ENCODE results near the gene ARHGAP1. TPM values are rescaled to one million over a fixed set of nuclear protein-coding genes. Genes with fewer than 3 reads are reported as not detected.

The ARHGAP1 gene
- total RNA-seq, 3 donors from 2014 or later, result 76.4 to 95.2 (median 90.6) TPM

- Histone ChIP-seq H3K36me3 (ENCODE audit: low read depth) (peaks cover 6% of the 10 kb centered on the region), H3K4me1 (ENCODE audit: low read depth) (no peaks in the 10 kb centered on the region), H3K4me3 (no peak overlapping the region), H3K9me3 (no peaks in the 10 kb centered on the region)
- intact Hi-C loops (cut with DNase I, micrococcal nuclease), result no loop called here
- ATAC-seq (no peak), DNase-seq (no peak)
- TF ChIP-seq, protein P1, sequence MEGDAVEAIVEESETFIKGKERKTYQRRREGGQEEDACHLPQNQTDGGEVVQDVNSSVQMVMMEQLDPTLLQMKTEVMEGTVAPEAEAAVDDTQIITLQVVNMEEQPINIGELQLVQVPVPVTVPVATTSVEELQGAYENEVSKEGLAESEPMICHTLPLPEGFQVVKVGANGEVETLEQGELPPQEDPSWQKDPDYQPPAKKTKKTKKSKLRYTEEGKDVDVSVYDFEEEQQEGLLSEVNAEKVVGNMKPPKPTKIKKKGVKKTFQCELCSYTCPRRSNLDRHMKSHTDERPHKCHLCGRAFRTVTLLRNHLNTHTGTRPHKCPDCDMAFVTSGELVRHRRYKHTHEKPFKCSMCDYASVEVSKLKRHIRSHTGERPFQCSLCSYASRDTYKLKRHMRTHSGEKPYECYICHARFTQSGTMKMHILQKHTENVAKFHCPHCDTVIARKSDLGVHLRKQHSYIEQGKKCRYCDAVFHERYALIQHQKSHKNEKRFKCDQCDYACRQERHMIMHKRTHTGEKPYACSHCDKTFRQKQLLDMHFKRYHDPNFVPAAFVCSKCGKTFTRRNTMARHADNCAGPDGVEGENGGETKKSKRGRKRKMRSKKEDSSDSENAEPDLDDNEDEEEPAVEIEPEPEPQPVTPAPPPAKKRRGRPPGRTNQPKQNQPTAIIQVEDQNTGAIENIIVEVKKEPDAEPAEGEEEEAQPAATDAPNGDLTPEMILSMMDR (IDR thresholded peaks at IDR 0.05), result no peak
These were observed 42.6 kb upstream of the ARHGAP1 start for GRCh38 chr11:46743043-46743442.

- TF ChIP-seq, protein P1 (IDR thresholded peaks at IDR 0.05), result no peak
- H3K4me3 ChIP-seq, result no peak overlapping the region
- no peak for ATAC-seq
- DNase-seq, result no peak
- H3K9me3 ChIP-seq, result no peaks in the 10 kb centered on the region
- H3K36me3 ChIP-seq (ENCODE audit: low read depth), result peaks cover 6% of the 10 kb centered on the region
- intact Hi-C loops (cut with DNase I, micrococcal nuclease), result no loop called here
- no peaks in the 10 kb centered on the region for H3K4me1 ChIP-seq (ENCODE audit: low read depth)
These were observed 41.4 kb upstream of the ARHGAP1 start for GRCh38 chr11:46741600-46742484.

- TF ChIP-seq, protein P1 (IDR thresholded peaks at IDR 0.05), result no peak
These were observed 38.5 kb upstream of the ARHGAP1 start for GRCh38 chr11:46738887-46739286.

DNA sequence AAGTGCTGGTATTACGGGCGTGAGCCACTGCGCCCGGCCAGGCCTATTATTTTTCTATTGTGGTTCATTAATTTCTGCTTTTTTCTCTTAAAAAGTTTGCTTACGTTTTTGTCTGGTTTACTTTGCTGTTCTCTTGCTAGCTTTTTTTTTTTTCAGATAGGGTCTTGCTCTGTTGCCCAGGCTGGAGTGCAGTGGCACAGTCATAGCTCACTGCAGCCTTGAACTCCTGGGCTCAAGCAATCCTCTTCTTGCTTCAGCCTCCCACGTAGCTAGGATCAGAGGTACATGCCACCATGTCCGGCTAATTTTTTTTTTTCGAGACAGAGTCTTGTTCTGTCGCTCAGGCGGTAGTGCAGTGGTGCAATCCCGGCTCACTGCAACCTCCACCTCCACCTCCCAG, 37.3 kb upstream of the ARHGAP1 start:
- DNase-seq, result no peak
- Histone ChIP-seq H3K4me1 (ENCODE audit: low read depth) (no peaks in the 10 kb centered on the region), H3K36me3 (ENCODE audit: low read depth) (no peaks in the 10 kb centered on the region), H3K4me3 (no peak overlapping the region), H3K9me3 (no peaks in the 10 kb centered on the region)
- TF ChIP-seq, protein P1 (IDR thresholded peaks at IDR 0.05), result no peak
- no peak for ATAC-seq
- intact Hi-C loops (cut with DNase I, micrococcal nuclease), result no loop called here

More at GRCh38 chr11:46738887-46739286, 38.5 kb upstream of the ARHGAP1 start:
- DNase-seq (peak in 2 of 3 donors; percentile 42 to 52), ATAC-seq (peak; percentile 62)
- Histone ChIP-seq H3K4me1 (ENCODE audit: low read depth) (no peaks in the 10 kb centered on the region), H3K4me3 (no peak overlapping the region), H3K36me3 (ENCODE audit: low read depth) (peaks cover 6% of the 10 kb centered on the region), H3K9me3 (no peaks in the 10 kb centered on the region)
- intact Hi-C loops (cut with DNase I, micrococcal nuclease), result no loop called here

DNA sequence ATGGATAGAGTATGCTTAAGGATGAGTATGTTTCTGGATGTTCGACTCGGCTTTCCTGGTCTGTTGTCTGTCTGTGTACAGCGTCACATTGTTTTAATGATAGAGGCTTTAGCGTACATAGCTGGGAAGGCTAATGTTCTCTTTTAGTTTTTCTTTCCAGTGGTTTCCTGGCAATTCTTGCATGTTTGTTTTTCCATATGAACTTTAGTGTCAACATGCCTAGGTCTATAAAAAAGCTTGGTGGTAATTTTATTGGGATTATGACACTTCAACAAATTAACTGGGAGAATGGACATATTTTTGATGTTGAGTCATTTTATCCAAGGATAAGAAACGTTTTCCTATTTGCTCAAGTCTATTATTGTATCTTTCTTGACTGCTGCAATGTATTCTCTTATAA, 36.2 kb upstream of the ARHGAP1 start:
- H3K4me3 ChIP-seq, result no peak overlapping the region

More for the DNA sequence above, 36.2 kb upstream of the ARHGAP1 start:
- Histone ChIP-seq H3K9me3 (no peaks in the 10 kb centered on the region), H3K36me3 (ENCODE audit: low read depth) (no peaks in the 10 kb centered on the region), H3K4me1 (ENCODE audit: low read depth) (no peaks in the 10 kb centered on the region)
- ATAC-seq, result peak; percentile 85
- no peak for DNase-seq
- TF ChIP-seq, protein P1 (IDR thresholded peaks at IDR 0.05), result no peak
- intact Hi-C loops (cut with DNase I, micrococcal nuclease), result no loop called here
